GM19468 (cell line): ENCODE data around the gene ITIH5.

Experiments
- ATAC-seq: cut with Tn5 transposase; IDR thresholded peaks from one replicate; pipeline ENCODE4 v1.9.1; 2021; ENCODE audit warnings: mild to moderate bottlenecking, moderate library complexity, moderate number of reproducible peaks; ENCODE audit not compliant: unreplicated experiment; ENCODE audit errors: extremely low read depth

Gene ITIH5

GRCh38 chr10:7532723-7533498 lies 133.9 kb downstream of the ITIH5 start:
- ATAC-seq: no peak

GRCh38 chr10:7529638-7530037 lies 137.1 kb downstream of the ITIH5 start:
- no peak for ATAC-seq

GRCh38 chr10:7527468-7527867 lies 139.3 kb downstream of the ITIH5 start:
- ATAC-seq: no peak

- ATAC-seq: no peak
Observed at GRCh38 chr10:7526017-7526400, 140.8 kb downstream of the ITIH5 start.

GRCh38 chr10:7525314-7526016 lies 141.3 kb downstream of the ITIH5 start:
- peak; percentile 53 for ATAC-seq

- no peak for ATAC-seq
Observed at GRCh38 chr10:7523656-7524055, 143.1 kb downstream of the ITIH5 start.

- ATAC-seq: peak; percentile 82
Observed at GRCh38 chr10:7520507-7521485, 146.0 kb downstream of the ITIH5 start.

- no peak for ATAC-seq
Observed at GRCh38 chr10:7519351-7519750, 147.4 kb downstream of the ITIH5 start.

- ATAC-seq: no peak
Observed at GRCh38 chr10:7518693-7519092, 148.1 kb downstream of the ITIH5 start.

GRCh38 chr10:7515439-7515838 lies 151.3 kb downstream of the ITIH5 start:
- ATAC-seq: no peak

- ATAC-seq: no peak
Observed at GRCh38 chr10:7513936-7514335, 152.8 kb downstream of the ITIH5 start.

- ATAC-seq: no peak
Observed at GRCh38 chr10:7513455-7513854, 153.3 kb downstream of the ITIH5 start.

- no peak for ATAC-seq
Observed at GRCh38 chr10:7512487-7512886, 154.3 kb downstream of the ITIH5 start.

GRCh38 chr10:7511612-7512011 lies 155.2 kb downstream of the ITIH5 start:
- ATAC-seq: no peak
